K562 (cell line): ENCODE measurements around the gene KLC1. TPM values are rescaled to one million over a fixed set of nuclear protein-coding genes. Genes with fewer than 3 reads are reported as not detected.
A peak's percentile ranks its signal among the peaks of the same experiment; 100 is the strongest.

ENCODE experiments used
- CBFA2T3 ChIP-seq: fragments of 450-650 bp; IDR thresholded peaks from 2 replicates; pipeline ENCODE4 v1.6.1; 2017
- CTCF ChIP-seq, 3 experiments: IDR thresholded peaks in 2 of 3; conservative IDR thresholded peaks in 1 of 3; 2 replicates each; pipeline ENCODE4 v1.5.1; 2011 to 2012; ENCODE audit warnings: low read length in 3 of 3, mild to moderate bottlenecking in 3 of 3, control low read depth in 2 of 3, improper control_type of control experiment in 1 of 3, inconsistent platforms in 1 of 3, low read depth in 1 of 3, mixed read lengths in 1 of 3, moderate library complexity in 1 of 3; ENCODE audit not compliant: insufficient read depth in 2 of 3
- HLTF ChIP-seq: fragments of 450-650 bp; IDR thresholded peaks from 2 replicates; pipeline ENCODE4 v1.6.1; 2016
- KDM5B ChIP-seq: fragments of 200-600 bp; sonication (generic); IDR thresholded peaks from 2 replicates; pipeline ENCODE4 v1.6.1; 2012; ENCODE audit warnings: low read depth, mild to moderate bottlenecking, moderate library complexity, low read length, control low read depth, inconsistent platforms; ENCODE audit not compliant: insufficient replicate concordance
- MTA2 ChIP-seq: fragments of 450-650 bp; IDR thresholded peaks from 2 replicates; pipeline ENCODE4 v1.6.1; 2016; ENCODE audit warnings: low read depth
- MTF1 ChIP-seq: fragments of 250-450 bp; sonication (Bioruptor Pico); IDR thresholded peaks from 2 replicates; pipeline ENCODE4 v1.9.0; 2021; ENCODE audit warnings: moderate library complexity, mild to moderate bottlenecking, inconsistent platforms, borderline replicate concordance
- MYNN ChIP-seq, 2 experiments: sonication (generic); formaldehyde crosslinking in 1 of 2; IDR thresholded peaks; 2 replicates each; pipeline versions ENCODE4 v1.5.0 to v1.6.1; 2016 to 2020; ENCODE audit warnings: antibody characterized with exemption in 1 of 2, missing genetic modification reagents in 1 of 2
- NELFE ChIP-seq: IDR thresholded peaks from 2 replicates; pipeline ENCODE4 v1.6.1; 2011; ENCODE audit warnings: mild to moderate bottlenecking; ENCODE audit not compliant: insufficient read depth, insufficient read length
- PTBP1 ChIP-seq: fragments of 200-400 bp; formaldehyde crosslinking; IDR thresholded peaks from 2 replicates; pipeline ENCODE4 v1.6.1; 2017; ENCODE audit warnings: low read depth, low read length
- TRIM28 ChIP-seq: fragments of 450-650 bp; IDR thresholded peaks from 2 replicates; pipeline ENCODE4 v1.6.1; 2017
- ZNF133 ChIP-seq: fragments of 250-450 bp; sonication (Bioruptor Pico); IDR thresholded peaks from 2 replicates; pipeline ENCODE4 v1.4.0; 2020; ENCODE audit warnings: mild to moderate bottlenecking
- ZNF280B ChIP-seq: fragments of 250-450 bp; sonication (Bioruptor Pico); IDR thresholded peaks from 2 replicates; pipeline ENCODE4 v1.5.1; 2021; ENCODE audit warnings: mild to moderate bottlenecking
- ZNF436 ChIP-seq: fragments of 250-450, 450-650 bp; sonication (Bioruptor Pico); formaldehyde crosslinking; IDR thresholded peaks from 2 replicates; pipeline ENCODE4 v1.7.0; 2020; ENCODE audit warnings: mild to moderate bottlenecking
- polyA plus RNA-seq, 8 experiments: library from polyadenylated mRNA; depleted of rRNA in 4 of 8; stranded (reverse) in 5 of 8; unstranded in 3 of 8; fragments of >200 nt; fragmentation: Nextera tagmentation in 2 of 8; fragmentation: Illumina TruSeq in 1 of 8; extraction: Ambion mirVana in 2 of 8; extraction: Trizol in 1 of 8; gene quantifications; 2 replicates each; pipeline versions ENCODE4 v1.2.1 to v1.2.3, GENCODE V29; 2011 to 2014; ENCODE audit warnings: inconsistent platforms in 1 of 8, missing spikeins in 1 of 8
- total RNA-seq, 7 experiments: library from RNA; depleted of rRNA in 6 of 7; stranded (reverse); fragments of >200 nt in 6 of 7; fragmentation: Illumina TruSeq in 2 of 7; extraction: Trizol in 2 of 7; gene quantifications; 2 replicates each; pipeline versions ENCODE4 v1.2.1 to v1.2.3, GENCODE V29; 2011 to 2021; ENCODE audit warnings: low replicate concordance in 1 of 7
- TF ChIP-seq, protein P1 (sequence below): sonication (generic); formaldehyde crosslinking; IDR thresholded peaks from 2 replicates; pipeline ENCODE4 v1.8.0; 2022; ENCODE audit warnings: mild to moderate bottlenecking, missing genetic modification reagents, borderline replicate concordance
- TF ChIP-seq, protein P2 (sequence below): fragments of 450-650 bp; formaldehyde crosslinking; IDR thresholded peaks from 2 replicates; pipeline ENCODE4 v1.4.0; 2022; ENCODE audit warnings: mild to moderate bottlenecking, moderate library complexity
- TF ChIP-seq, protein P3 (sequence below): fragments of 200-800 bp; sonication (Bioruptor generic); IDR thresholded peaks from 2 replicates; pipeline ENCODE4 v1.6.1; 2017; ENCODE audit warnings: missing genetic modification characterization, missing compliant biosample characterization
- TF ChIP-seq, protein P4 (sequence below): IDR thresholded peaks from 3 replicates; pipeline ENCODE4 v1.6.1; 2011; ENCODE audit warnings: borderline replicate concordance, mild to moderate bottlenecking, moderate library complexity; ENCODE audit not compliant: insufficient read length; ENCODE audit errors: extremely low read depth

Gene KLC1
- total and polyA plus RNA-seq, 9 of the 15 experiments (the other 6 are each of a cell fraction or from before 2014, with no cell fraction given): 4.9 to 134 (median 54.8) TPM

DNA sequence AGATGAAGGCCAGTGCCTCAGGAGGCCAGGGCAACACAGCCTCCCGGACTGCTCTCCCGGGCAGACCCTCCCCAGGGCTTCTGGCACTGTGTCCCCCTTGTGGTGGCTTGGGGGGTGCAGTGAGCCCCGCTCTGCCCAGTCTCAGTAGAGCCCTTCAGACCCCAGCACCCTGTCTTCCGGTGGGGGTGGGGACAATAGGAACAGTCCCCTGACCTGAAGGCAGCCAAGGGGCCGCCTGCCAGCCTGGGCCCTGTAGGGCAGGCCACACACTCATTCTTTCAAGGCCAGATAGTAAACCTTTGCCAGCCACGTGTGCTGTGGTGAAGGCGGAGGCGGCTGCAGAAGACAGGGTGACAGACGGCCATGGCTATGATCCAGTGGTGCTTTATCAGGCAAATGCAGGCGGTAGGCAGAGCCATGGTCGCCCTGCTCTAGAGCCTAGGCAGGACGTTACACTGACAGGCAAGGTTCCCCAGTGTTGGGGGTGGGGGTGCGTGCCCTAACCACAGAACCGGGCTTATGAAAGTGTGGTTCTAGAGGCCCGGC is 101.6 kb downstream of the KLC1 start (continued):
- TF ChIP-seq KDM5B: no peak
- TF ChIP-seq, protein P1, sequence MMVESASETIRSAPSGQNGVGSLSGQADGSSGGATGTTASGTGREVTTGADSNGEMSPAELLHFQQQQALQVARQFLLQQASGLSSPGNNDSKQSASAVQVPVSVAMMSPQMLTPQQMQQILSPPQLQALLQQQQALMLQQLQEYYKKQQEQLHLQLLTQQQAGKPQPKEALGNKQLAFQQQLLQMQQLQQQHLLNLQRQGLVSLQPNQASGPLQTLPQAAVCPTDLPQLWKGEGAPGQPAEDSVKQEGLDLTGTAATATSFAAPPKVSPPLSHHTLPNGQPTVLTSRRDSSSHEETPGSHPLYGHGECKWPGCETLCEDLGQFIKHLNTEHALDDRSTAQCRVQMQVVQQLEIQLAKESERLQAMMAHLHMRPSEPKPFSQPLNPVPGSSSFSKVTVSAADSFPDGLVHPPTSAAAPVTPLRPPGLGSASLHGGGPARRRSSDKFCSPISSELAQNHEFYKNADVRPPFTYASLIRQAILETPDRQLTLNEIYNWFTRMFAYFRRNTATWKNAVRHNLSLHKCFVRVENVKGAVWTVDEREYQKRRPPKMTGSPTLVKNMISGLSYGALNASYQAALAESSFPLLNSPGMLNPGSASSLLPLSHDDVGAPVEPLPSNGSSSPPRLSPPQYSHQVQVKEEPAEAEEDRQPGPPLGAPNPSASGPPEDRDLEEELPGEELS: no peak
- TF ChIP-seq ZNF436 (CRISPR knock-in tag): no peak
- TF ChIP-seq MYNN (IDR thresholded peaks at IDR 0.05): peak; percentile 70
- no peak for TF ChIP-seq MYNN (CRISPR knock-in tag; IDR thresholded peaks at IDR 0.05)
- TF ChIP-seq TRIM28: no peak
- no peak for TF ChIP-seq PTBP1
- peak; percentile 47; the same call in 1 of the 2 replicates for TF ChIP-seq MTA2
- peak; percentile 90 for TF ChIP-seq CBFA2T3
- TF ChIP-seq, protein P2, sequence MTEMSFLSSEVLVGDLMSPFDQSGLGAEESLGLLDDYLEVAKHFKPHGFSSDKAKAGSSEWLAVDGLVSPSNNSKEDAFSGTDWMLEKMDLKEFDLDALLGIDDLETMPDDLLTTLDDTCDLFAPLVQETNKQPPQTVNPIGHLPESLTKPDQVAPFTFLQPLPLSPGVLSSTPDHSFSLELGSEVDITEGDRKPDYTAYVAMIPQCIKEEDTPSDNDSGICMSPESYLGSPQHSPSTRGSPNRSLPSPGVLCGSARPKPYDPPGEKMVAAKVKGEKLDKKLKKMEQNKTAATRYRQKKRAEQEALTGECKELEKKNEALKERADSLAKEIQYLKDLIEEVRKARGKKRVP (CRISPR knock-in tag): no peak
- peak in 1 of 3 experiments; percentile 35; a peak in 1 of 6 replicates for TF ChIP-seq CTCF (IDR thresholded peaks at IDR 0.05 in 2 of 3, conservative IDR thresholded peaks at IDR 0.05 in 1 of 3; ENCODE audit: insufficient read depth in 2 of 3, low read depth in 1 of 3, low read length in 3 of 3)
- TF ChIP-seq, protein P3, sequence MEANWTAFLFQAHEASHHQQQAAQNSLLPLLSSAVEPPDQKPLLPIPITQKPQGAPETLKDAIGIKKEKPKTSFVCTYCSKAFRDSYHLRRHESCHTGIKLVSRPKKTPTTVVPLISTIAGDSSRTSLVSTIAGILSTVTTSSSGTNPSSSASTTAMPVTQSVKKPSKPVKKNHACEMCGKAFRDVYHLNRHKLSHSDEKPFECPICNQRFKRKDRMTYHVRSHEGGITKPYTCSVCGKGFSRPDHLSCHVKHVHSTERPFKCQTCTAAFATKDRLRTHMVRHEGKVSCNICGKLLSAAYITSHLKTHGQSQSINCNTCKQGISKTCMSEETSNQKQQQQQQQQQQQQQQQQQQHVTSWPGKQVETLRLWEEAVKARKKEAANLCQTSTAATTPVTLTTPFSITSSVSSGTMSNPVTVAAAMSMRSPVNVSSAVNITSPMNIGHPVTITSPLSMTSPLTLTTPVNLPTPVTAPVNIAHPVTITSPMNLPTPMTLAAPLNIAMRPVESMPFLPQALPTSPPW: peak; percentile 48; the same call in 1 of the 2 replicates
- TF ChIP-seq, protein P4, sequence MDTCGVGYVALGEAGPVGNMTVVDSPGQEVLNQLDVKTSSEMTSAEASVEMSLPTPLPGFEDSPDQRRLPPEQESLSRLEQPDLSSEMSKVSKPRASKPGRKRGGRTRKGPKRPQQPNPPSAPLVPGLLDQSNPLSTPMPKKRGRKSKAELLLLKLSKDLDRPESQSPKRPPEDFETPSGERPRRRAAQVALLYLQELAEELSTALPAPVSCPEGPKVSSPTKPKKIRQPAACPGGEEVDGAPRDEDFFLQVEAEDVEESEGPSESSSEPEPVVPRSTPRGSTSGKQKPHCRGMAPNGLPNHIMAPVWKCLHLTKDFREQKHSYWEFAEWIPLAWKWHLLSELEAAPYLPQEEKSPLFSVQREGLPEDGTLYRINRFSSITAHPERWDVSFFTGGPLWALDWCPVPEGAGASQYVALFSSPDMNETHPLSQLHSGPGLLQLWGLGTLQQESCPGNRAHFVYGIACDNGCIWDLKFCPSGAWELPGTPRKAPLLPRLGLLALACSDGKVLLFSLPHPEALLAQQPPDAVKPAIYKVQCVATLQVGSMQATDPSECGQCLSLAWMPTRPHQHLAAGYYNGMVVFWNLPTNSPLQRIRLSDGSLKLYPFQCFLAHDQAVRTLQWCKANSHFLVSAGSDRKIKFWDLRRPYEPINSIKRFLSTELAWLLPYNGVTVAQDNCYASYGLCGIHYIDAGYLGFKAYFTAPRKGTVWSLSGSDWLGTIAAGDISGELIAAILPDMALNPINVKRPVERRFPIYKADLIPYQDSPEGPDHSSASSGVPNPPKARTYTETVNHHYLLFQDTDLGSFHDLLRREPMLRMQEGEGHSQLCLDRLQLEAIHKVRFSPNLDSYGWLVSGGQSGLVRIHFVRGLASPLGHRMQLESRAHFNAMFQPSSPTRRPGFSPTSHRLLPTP: no peak
- no peak for TF ChIP-seq MTF1 (CRISPR knock-in tag)
- TF ChIP-seq ZNF133 (CRISPR knock-in tag): no peak
- no peak for TF ChIP-seq HLTF
- no peak for TF ChIP-seq ZNF280B (CRISPR knock-in tag)
- TF ChIP-seq NELFE: no peak
